HCT116 (cell line): Measurements from ENCODE around the gene UBQLNL. TPM values are rescaled to one million over a fixed set of nuclear protein-coding genes. Genes with fewer than 3 reads are reported as not detected.

ENCODE experiments used
- ATAC-seq: fragments of 200-7000 bp; cut with Tn5 transposase; 2 replicates; pipeline ENCODE4 v1.9.1; 2020; ENCODE audit warnings: mild to moderate bottlenecking, moderate library complexity
- BruUV-seq: library from RNA; stranded (reverse); fragments of 400-500 nt; replicated peaks from 2 replicates; lab custom pipeline; 2021; lab: Mats Ljungman, UMichigan
- CTCF ChIA-PET: fragments of 300-600 bp; sonication (Branson Sonifier 250); formaldehyde crosslinking; loops from one replicate; lab custom pipeline; 2021; ENCODE audit warnings: antibody characterized with exemption; lab: Charles Lee
- POLR2A ChIA-PET: fragments of 300-600, 350-600 bp; sonication (Branson Sonifier 250); formaldehyde crosslinking; loops from one replicate; lab custom pipeline; 2021; ENCODE audit warnings: antibody characterized with exemption; lab: Charles Lee
- RAD21 ChIA-PET, 2 experiments: fragments of 300-600 bp; sonication (Branson Sonifier 250); formaldehyde crosslinking; loops; one replicate each; lab custom pipeline; 2023; ENCODE audit warnings: low total read pairs in 2 of 2; ENCODE audit not compliant: uncharacterized antibody in 2 of 2, unreplicated experiment in 2 of 2, low non-redundant PET in 1 of 2; lab: Charles Lee
- DNase-seq: peaks from one replicate; pipeline ENCODE4 v3.0.0-alpha.2; 2010; ENCODE audit warnings: low read depth, low spot score
- H2AFZ ChIP-seq: fragments of 200-600 bp; shearing (Covaris generic), sonication (generic); 2 replicates; pipeline ENCODE4 v1.6.1; 2017; ENCODE audit warnings: low read depth, mixed run types, mixed read lengths, antibody characterized with exemption, low read length; ENCODE audit not compliant: poor library complexity, severe bottlenecking
- H3K27ac ChIP-seq: 2 replicates; pipeline ENCODE4 v1.5.1; 2012; ENCODE audit warnings: low read depth, low read length
- H3K27me3 ChIP-seq: fragments of 200-600 bp; sonication (generic); 2 replicates; pipeline ENCODE4 v1.6.1; 2016; ENCODE audit warnings: mixed run types, low read length, mixed read lengths; ENCODE audit not compliant: insufficient read depth
- H3K36me3 ChIP-seq, 2 experiments: fragments of 200-500 bp in 1 of 2; fragments of 200-600 bp in 1 of 2; sonication (Bioruptor generic) in 1 of 2; sonication (generic) in 1 of 2; 2 replicates each; pipeline versions ENCODE4 v1.5.1 to v1.6.1; 2014 to 2016; ENCODE audit warnings: low read length in 2 of 2, inconsistent platforms in 1 of 2, mixed read lengths in 1 of 2, mixed run types in 1 of 2; ENCODE audit not compliant: insufficient read depth in 2 of 2, control insufficient read depth in 1 of 2
- H3K4me1 ChIP-seq, 2 experiments: fragments of 200-600 bp in 1 of 2; sonication (generic) in 1 of 2; 2 replicates each; pipeline versions ENCODE4 v1.5.1 to v1.6.1; 2012 to 2017; ENCODE audit warnings: low read length in 2 of 2, inconsistent platforms in 1 of 2, mild to moderate bottlenecking in 1 of 2, mixed read lengths in 1 of 2, mixed run types in 1 of 2, moderate library complexity in 1 of 2; ENCODE audit not compliant: insufficient read depth in 2 of 2, control insufficient read depth in 1 of 2
- H3K4me2 ChIP-seq: fragments of 200-600 bp; sonication (generic); 2 replicates; pipeline ENCODE4 v1.6.1; 2017; ENCODE audit warnings: mixed run types, low read length, mixed read lengths
- H3K4me3 ChIP-seq, 2 experiments: fragments of 200-600 bp in 1 of 2; sonication (generic) in 1 of 2; replicated peaks in 1 of 2; 2 replicates each; pipeline ENCODE4 v1.5.1; 2011 to 2016; ENCODE audit warnings: low read length in 2 of 2, control low read depth in 1 of 2, low read depth in 1 of 2, mild to moderate bottlenecking in 1 of 2, mixed read lengths in 1 of 2, mixed run types in 1 of 2
- H3K79me2 ChIP-seq: fragments of 200-600 bp; sonication (generic); 2 replicates; pipeline ENCODE4 v1.6.1; 2017; ENCODE audit warnings: mild to moderate bottlenecking, mixed run types, low read length, moderate library complexity, mixed read lengths; ENCODE audit not compliant: insufficient read depth
- H3K9ac ChIP-seq: fragments of 200-600 bp; sonication (generic); 2 replicates; pipeline ENCODE4 v1.6.1; 2016; ENCODE audit warnings: low read length, mixed read lengths
- H3K9me2 ChIP-seq: fragments of 200-600 bp; sonication (generic), shearing (Covaris generic); 2 replicates; pipeline ENCODE4 v1.6.1; 2017; ENCODE audit warnings: mixed run types, mild to moderate bottlenecking, moderate library complexity; ENCODE audit not compliant: insufficient read depth
- H3K9me3 ChIP-seq, 2 experiments: fragments of 200-500 bp in 1 of 2; fragments of 200-600 bp in 1 of 2; sonication (Bioruptor generic) in 1 of 2; sonication (generic) in 1 of 2; 2 replicates each; pipeline ENCODE4 v1.6.1; 2014 to 2017; ENCODE audit warnings: low read length in 2 of 2, mixed read lengths in 2 of 2, inconsistent platforms in 1 of 2, low read depth in 1 of 2, mild to moderate bottlenecking in 1 of 2, mixed run types in 1 of 2, moderate library complexity in 1 of 2; ENCODE audit not compliant: control insufficient read depth in 1 of 2, insufficient read depth in 1 of 2
- H4K20me1 ChIP-seq: fragments of 200-600 bp; sonication (generic), shearing (Covaris generic); 2 replicates; pipeline ENCODE4 v1.6.1; 2017; ENCODE audit warnings: mixed run types, mild to moderate bottlenecking, moderate library complexity; ENCODE audit not compliant: insufficient read depth
- CBX3 ChIP-seq: IDR thresholded peaks from 2 replicates; pipeline ENCODE4 v1.6.1; 2012; ENCODE audit warnings: low read depth
- REST ChIP-seq: IDR thresholded peaks from 2 replicates; pipeline ENCODE4 v1.6.1; 2012; ENCODE audit warnings: low read depth
- TCF7L2 ChIP-seq: IDR thresholded peaks from 2 replicates; pipeline ENCODE4 v1.7.0; 2011; ENCODE audit warnings: borderline replicate concordance, inconsistent platforms; ENCODE audit not compliant: insufficient read depth, insufficient read length; ENCODE audit errors: extremely low read depth
- intact Hi-C: fragments of 100-400 bp; cut with micrococcal nuclease; formaldehyde crosslinking; loops from 2 replicates; pipeline ENCODE4 v1.10.0; 2022
- total RNA-seq: library from RNA; stranded (reverse); gene quantifications from one replicate; pipeline ENCODE4 v1.2.1, GENCODE V29; 2021; ENCODE audit not compliant: unreplicated experiment

Gene UBQLNL
- total RNA-seq, 1 experiment from 2014 or later = not detected

GRCh38 chr11:5527716-5528115 is 11.2 kb upstream of the UBQLNL start (continued):
- TF ChIP-seq REST = no peak

GRCh38 chr11:5524756-5525155 is 8.3 kb upstream of the UBQLNL start:
- H3K4me2 ChIP-seq = no peak overlapping the region
- H3K36me3 ChIP-seq = no peaks in the 10 kb centered on the region
- no peak overlapping the region for H3K27ac ChIP-seq
- H4K20me1 ChIP-seq = no peaks in the 10 kb centered on the region
- no TSS peak for BruUV-seq
- intact Hi-C loops = no loop called here
- POLR2A ChIA-PET = interaction anchor here (1.0 kb wide), 1 partner anchor 19 kb away, joined by 5 read pairs; no protein-coding TSS in a partner anchor
- RAD21 ChIA-PET = no interaction called here
- no peak overlapping the region for H3K4me3 ChIP-seq
- no peaks in the 10 kb centered on the region for H3K9me2 ChIP-seq
- no peak for TF ChIP-seq CBX3
- TF ChIP-seq TCF7L2 = no peak
- ATAC-seq = no peak
- H3K4me1 ChIP-seq = no peaks in the 10 kb centered on the region
- no peak overlapping the region for H2AFZ ChIP-seq
- peaks cover 44% of the 10 kb centered on the region; the same call in 1 of the 2 replicates for H3K27me3 ChIP-seq
- no peak overlapping the region for H3K9ac ChIP-seq
- DNase-seq = no peak
- no peaks in the 10 kb centered on the region for H3K9me3 ChIP-seq
- CTCF ChIA-PET = no interaction called here
- no peaks in the 10 kb centered on the region for H3K79me2 ChIP-seq
